ENCODE data around the gene MMP11. TPM values are rescaled to one million over a fixed set of nuclear protein-coding genes. Genes with fewer than 3 reads are reported as not detected.

The MMP11 gene
- total RNA-seq (2022; extraction: Qiagen RNA extraction), result 0.23 to 0.46 TPM (median 0.37 TPM) in 5 replicates

GRCh38 chr22:23772649-23773473, at the start of gene MMP11:
MMP11 (plus strand) TSS chr22:23772849; CDS start chr22:23772871, 22 bp downstream.

GRCh38 chr22:23750714-23751440, 21.8 kb upstream of the MMP11 start, which contains the start of gene ZNF70:
ZNF70 (minus strand) TSS chr22:23751112; CDS start chr22:23745140, 5,972 bp downstream.

GRCh38 chr22:23754220-23754919, 18.3 kb upstream of the MMP11 start, which contains the start of gene VPREB3:
VPREB3 (minus strand) TSS chr22:23754425; CDS start chr22:23754363, 62 bp downstream.

GRCh38 chr22:23762842-23763578, 9.6 kb upstream of the MMP11 start, which contains the start of gene C22orf15:
C22orf15 (plus strand) TSS chr22:23762990; CDS start chr22:23763307, 317 bp downstream.

GRCh38 chr22:23767673-23768548, 4.7 kb upstream of the MMP11 start, which contains the start of gene CHCHD10:
CHCHD10 (minus strand) TSS chr22:23767972; CDS start chr22:23767874, 98 bp downstream.

GRCh38 chr22:23786752-23787599, 14.3 kb downstream of the MMP11 start, which contains the start of gene SMARCB1:
SMARCB1 (plus strand) TSS chr22:23786966; CDS start chr22:23787170, 204 bp downstream.

Other genes starting within 250 kb of the MMP11 start
- not detected in 5 replicates for gene IGLL1, start 192.6 kb upstream of the MMP11 start, total RNA-seq (2022; extraction: Qiagen RNA extraction)
- gene DRICH1, start 140.5 kb upstream of the MMP11 start, total RNA-seq (2022; extraction: Qiagen RNA extraction), result 0.10 to 0.36 TPM (median 0.22 TPM) in 3 of 5 replicates, not detected in the others
- not detected in 5 replicates for gene RGL4, start 81.8 kb upstream of the MMP11 start, total RNA-seq (2022; extraction: Qiagen RNA extraction)
- 0.75 to 1.6 TPM (median 1.0 TPM) in 5 replicates for gene ZNF70, start 21.7 kb upstream of the MMP11 start, total RNA-seq (2022; extraction: Qiagen RNA extraction)
- 0.45 to 1.2 TPM (median 1.1 TPM) in 5 replicates for gene VPREB3, start 18.4 kb upstream of the MMP11 start, total RNA-seq (2022; extraction: Qiagen RNA extraction)
- gene C22orf15, start 9.9 kb upstream of the MMP11 start, total RNA-seq (2022; extraction: Qiagen RNA extraction), result not detected in 5 replicates
- 67.1 to 200 TPM (median 191 TPM) in 5 replicates for gene CHCHD10, start 4.9 kb upstream of the MMP11 start, total RNA-seq (2022; extraction: Qiagen RNA extraction)
- gene SMARCB1, start 14.1 kb downstream of the MMP11 start, total RNA-seq (2022; extraction: Qiagen RNA extraction), result 48.9 to 57.6 TPM (median 51.3 TPM) in 5 replicates
- gene DERL3, start 66.2 kb downstream of the MMP11 start, total RNA-seq (2022; extraction: Qiagen RNA extraction), result 0.16 to 0.71 TPM (median 0.55 TPM) in 5 replicates
- 8.4 to 10.4 TPM (median 9.8 TPM) in 5 replicates for gene SLC2A11, start 85.0 kb downstream of the MMP11 start, total RNA-seq (2022; extraction: Qiagen RNA extraction)
- 412 to 972 TPM (median 905 TPM) in 5 replicates for gene MIF, start 121.5 kb downstream of the MMP11 start, total RNA-seq (2022; extraction: Qiagen RNA extraction)
- gene GSTT2B, start 188.3 kb downstream of the MMP11 start, total RNA-seq (2022; extraction: Qiagen RNA extraction), result 0.22 to 0.36 TPM (median 0.33 TPM) in 5 replicates
- gene DDTL, start 194.0 kb downstream of the MMP11 start, total RNA-seq (2022; extraction: Qiagen RNA extraction), result 1.6 to 1.9 TPM (median 1.7 TPM) in 5 replicates
- 99.3 to 172 TPM (median 158 TPM) in 5 replicates for gene DDT, start 201.6 kb downstream of the MMP11 start, total RNA-seq (2022; extraction: Qiagen RNA extraction)
- 0.13 to 0.15 TPM in 2 of 5 replicates, not detected in the others for gene GSTT2, start 207.3 kb downstream of the MMP11 start, total RNA-seq (2022; extraction: Qiagen RNA extraction)
- gene GSTT4, start 232.6 kb downstream of the MMP11 start, total RNA-seq (2022; extraction: Qiagen RNA extraction), result not detected in 5 replicates
- 29.0 to 37.3 TPM (median 32.8 TPM) in 5 replicates for gene CABIN1, start 238.5 kb downstream of the MMP11 start, total RNA-seq (2022; extraction: Qiagen RNA extraction)

Data from A549 treated with Hydrocortisone at 1 μM for 4 hours (cell line).